GM18907 (cell line): ENCODE results near the gene CMC4.

Source experiments
- ATAC-seq: cut with Tn5 transposase; IDR thresholded peaks from one replicate; pipeline ENCODE4 v1.9.1; 2021; ENCODE audit warnings: mild to moderate bottlenecking, moderate library complexity; ENCODE audit not compliant: unreplicated experiment

CMC4 gene

GRCh38 chrX:155054255-155054654 is 16.7 kb downstream of the CMC4 start:
- no peak for ATAC-seq

- ATAC-seq = no peak
These were observed 17.3 kb downstream of the CMC4 start for GRCh38 chrX:155053656-155054055.

GRCh38 chrX:155052738-155053498 is 18.0 kb downstream of the CMC4 start:
- ATAC-seq = no peak

- ATAC-seq = no peak
These were observed 21.8 kb downstream of the CMC4 start for GRCh38 chrX:155048977-155049619.

GRCh38 chrX:155046811-155047528 is 24.0 kb downstream of the CMC4 start:
- ATAC-seq = no peak

GRCh38 chrX:155046129-155046810 is 24.7 kb downstream of the CMC4 start:
- ATAC-seq = no peak

- no peak for ATAC-seq
These were observed 35.2 kb downstream of the CMC4 start for GRCh38 chrX:155035688-155036087.

GRCh38 chrX:155031657-155032056 is 39.3 kb downstream of the CMC4 start:
- no peak for ATAC-seq

- no peak for ATAC-seq
These were observed 42.1 kb downstream of the CMC4 start for GRCh38 chrX:155028877-155029291.

GRCh38 chrX:155028129-155028528 is 42.8 kb downstream of the CMC4 start:
- ATAC-seq = no peak

GRCh38 chrX:155027509-155028066 is 43.3 kb downstream of the CMC4 start:
- no peak for ATAC-seq

GRCh38 chrX:155026727-155027508 is 44.0 kb downstream of the CMC4 start, which contains the start of gene FUNDC2:
TSS of gene FUNDC2 (plus strand) at chrX:155026844. CDS start at chrX:155026939, 95 bp downstream.
- ATAC-seq = peak; percentile 90

- ATAC-seq = no peak
These were observed 44.6 kb downstream of the CMC4 start for GRCh38 chrX:155026420-155026726.

GRCh38 chrX:155023907-155024833 is 46.8 kb downstream of the CMC4 start:
- no peak for ATAC-seq

- ATAC-seq = no peak
These were observed 48.4 kb downstream of the CMC4 start, which contains the start of gene F8 for GRCh38 chrX:155022585-155022984. TSS of gene F8 (minus strand) at chrX:155022723. CDS start at chrX:155022552, 171 bp downstream.

GRCh38 chrX:155020591-155020990 is 50.3 kb downstream of the CMC4 start:
- no peak for ATAC-seq
